GM23338 (cell line): ENCODE measurements around the gene RAD54L.
"Not testable (repeated sequence)": the region's sequence is repeated elsewhere in the genome, so short reads cannot be mapped to it uniquely, and the experiment has no call there.

Experiments used
- EZH2phosphoT487 ChIP-seq: fragments of 200-600 bp; sonication (generic); IDR thresholded peaks from one replicate; pipeline ENCODE4 v1.8.1; 2018; ENCODE audit warnings: antibody characterized with exemption; ENCODE audit not compliant: unreplicated experiment
- TF ChIP-seq, protein P1 (sequence below), 2 experiments: fragments of 200-600 bp in 1 of 2; sonication (generic) in 1 of 2; conservative IDR thresholded peaks; 2 replicates each; pipeline versions ENCODE4 v1.5.1 to v1.6.1; 2016 to 2017; ENCODE audit warnings: antibody characterized with exemption in 2 of 2, low read depth in 2 of 2, mild to moderate bottlenecking in 2 of 2, moderate library complexity in 1 of 2
- TF ChIP-seq, protein P2 (sequence below): IDR thresholded peaks from one replicate; pipeline ENCODE4 v1.6.1; 2018; ENCODE audit warnings: antibody characterized with exemption; ENCODE audit not compliant: unreplicated experiment

DNA sequence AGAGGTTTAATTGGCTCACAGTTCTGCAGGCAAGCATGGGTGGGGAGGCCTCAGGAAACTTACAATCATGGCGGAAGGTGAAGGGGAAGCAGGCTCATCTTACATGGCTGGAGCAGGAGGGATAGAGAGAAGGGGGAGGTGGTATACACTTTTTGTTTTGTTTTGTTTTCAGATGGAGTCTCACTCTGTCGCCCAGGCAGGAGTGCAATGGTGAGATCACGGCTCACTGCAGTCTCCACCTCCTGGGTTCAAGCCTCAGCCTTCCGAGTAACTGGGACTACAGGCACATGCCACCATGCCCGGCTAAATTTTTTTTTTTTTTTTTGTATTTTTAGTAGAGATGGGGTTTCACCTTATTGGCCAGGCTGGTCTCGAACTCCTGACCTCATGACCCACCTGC is 74.6 kb downstream of the RAD54L start:
- TF ChIP-seq, protein P1, sequence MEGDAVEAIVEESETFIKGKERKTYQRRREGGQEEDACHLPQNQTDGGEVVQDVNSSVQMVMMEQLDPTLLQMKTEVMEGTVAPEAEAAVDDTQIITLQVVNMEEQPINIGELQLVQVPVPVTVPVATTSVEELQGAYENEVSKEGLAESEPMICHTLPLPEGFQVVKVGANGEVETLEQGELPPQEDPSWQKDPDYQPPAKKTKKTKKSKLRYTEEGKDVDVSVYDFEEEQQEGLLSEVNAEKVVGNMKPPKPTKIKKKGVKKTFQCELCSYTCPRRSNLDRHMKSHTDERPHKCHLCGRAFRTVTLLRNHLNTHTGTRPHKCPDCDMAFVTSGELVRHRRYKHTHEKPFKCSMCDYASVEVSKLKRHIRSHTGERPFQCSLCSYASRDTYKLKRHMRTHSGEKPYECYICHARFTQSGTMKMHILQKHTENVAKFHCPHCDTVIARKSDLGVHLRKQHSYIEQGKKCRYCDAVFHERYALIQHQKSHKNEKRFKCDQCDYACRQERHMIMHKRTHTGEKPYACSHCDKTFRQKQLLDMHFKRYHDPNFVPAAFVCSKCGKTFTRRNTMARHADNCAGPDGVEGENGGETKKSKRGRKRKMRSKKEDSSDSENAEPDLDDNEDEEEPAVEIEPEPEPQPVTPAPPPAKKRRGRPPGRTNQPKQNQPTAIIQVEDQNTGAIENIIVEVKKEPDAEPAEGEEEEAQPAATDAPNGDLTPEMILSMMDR (conservative IDR thresholded peaks at IDR 0.05; ENCODE audit: low read depth in 2 of 2) = not testable (repeated sequence)
- TF ChIP-seq, protein P2, sequence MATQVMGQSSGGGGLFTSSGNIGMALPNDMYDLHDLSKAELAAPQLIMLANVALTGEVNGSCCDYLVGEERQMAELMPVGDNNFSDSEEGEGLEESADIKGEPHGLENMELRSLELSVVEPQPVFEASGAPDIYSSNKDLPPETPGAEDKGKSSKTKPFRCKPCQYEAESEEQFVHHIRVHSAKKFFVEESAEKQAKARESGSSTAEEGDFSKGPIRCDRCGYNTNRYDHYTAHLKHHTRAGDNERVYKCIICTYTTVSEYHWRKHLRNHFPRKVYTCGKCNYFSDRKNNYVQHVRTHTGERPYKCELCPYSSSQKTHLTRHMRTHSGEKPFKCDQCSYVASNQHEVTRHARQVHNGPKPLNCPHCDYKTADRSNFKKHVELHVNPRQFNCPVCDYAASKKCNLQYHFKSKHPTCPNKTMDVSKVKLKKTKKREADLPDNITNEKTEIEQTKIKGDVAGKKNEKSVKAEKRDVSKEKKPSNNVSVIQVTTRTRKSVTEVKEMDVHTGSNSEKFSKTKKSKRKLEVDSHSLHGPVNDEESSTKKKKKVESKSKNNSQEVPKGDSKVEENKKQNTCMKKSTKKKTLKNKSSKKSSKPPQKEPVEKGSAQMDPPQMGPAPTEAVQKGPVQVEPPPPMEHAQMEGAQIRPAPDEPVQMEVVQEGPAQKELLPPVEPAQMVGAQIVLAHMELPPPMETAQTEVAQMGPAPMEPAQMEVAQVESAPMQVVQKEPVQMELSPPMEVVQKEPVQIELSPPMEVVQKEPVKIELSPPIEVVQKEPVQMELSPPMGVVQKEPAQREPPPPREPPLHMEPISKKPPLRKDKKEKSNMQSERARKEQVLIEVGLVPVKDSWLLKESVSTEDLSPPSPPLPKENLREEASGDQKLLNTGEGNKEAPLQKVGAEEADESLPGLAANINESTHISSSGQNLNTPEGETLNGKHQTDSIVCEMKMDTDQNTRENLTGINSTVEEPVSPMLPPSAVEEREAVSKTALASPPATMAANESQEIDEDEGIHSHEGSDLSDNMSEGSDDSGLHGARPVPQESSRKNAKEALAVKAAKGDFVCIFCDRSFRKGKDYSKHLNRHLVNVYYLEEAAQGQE = not testable (repeated sequence)
- not testable (repeated sequence) for TF ChIP-seq EZH2phosphoT487
